ENCODE measurements around the gene MALSU1.

DNA sequence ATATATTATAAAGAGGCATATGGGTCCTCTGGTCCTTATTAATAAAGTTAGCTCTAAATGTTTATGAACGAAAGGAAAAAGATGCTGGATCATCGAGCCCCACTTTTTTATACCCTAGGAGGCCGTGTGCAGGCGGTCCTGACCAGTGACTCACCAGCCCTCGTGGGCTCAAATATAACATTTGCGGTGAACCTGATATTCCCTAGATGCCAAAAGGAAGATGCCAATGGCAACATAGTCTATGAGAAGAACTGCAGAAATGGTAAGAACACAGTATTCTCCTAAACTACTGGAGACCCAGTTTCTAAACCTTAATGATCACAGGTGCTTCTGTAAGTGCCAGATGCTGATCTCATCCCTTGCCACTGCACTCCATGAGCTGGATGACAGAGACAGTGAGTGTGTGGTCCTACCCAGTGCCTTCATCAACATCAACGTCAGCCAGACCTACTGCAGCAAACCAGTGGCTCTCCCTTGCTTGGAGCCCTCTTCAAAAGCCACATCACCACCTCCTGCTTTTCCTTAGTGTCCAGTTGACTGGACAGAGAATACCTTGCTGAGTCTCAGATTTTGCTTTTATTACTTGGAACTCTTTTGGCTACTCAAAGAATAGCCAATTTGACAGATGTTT lies 45.0 kb upstream of the MALSU1 start:
- TF ChIP-seq CTCF (IDR thresholded peaks at IDR 0.05; ENCODE audit: low read depth, low read length) = no peak
- TF ChIP-seq EZH2phosphoT487 (IDR thresholded peaks at IDR 0.05; ENCODE audit: low read depth) = no peak

All from OCI-LY3 (cell line).